Vagina (tissue), 2 donors: ENCODE data around the gene PEPD.

Experiments
- CTCF ChIP-seq, 3 experiments: fragments of 450-650 bp in 2 of 3; fragments of 200-600 bp in 1 of 3; sonication (generic) in 1 of 3; IDR thresholded peaks; one replicate each; pipeline ENCODE4 v1.5.1; 2017 to 2019; ENCODE audit warnings: antibody characterized with exemption in 3 of 3, mild to moderate bottlenecking in 2 of 3, moderate library complexity in 2 of 3
- POLR2A ChIP-seq, 2 donors: fragments of 450-650 bp; IDR thresholded peaks; one replicate each; pipeline ENCODE4 v1.6.1; 2017; ENCODE audit warnings: antibody characterized with exemption in 2 of 2, mild to moderate bottlenecking in 2 of 2, moderate library complexity in 2 of 2

- TF ChIP-seq POLR2A (IDR thresholded peaks at IDR 0.05): no peak
- TF ChIP-seq CTCF (IDR thresholded peaks at IDR 0.05): no peak
These were observed 143.8 kb downstream of the PEPD start for GRCh38 chr19:33377586-33378475.
